Stimulated activated CD4-positive, alpha-beta T cell treated with anti-CD3 and anti-CD28 coated beads, Interleukin-1b, Interleukin-23, amount 100 ng/mL, for 24 hours (primary cell): ENCODE results near the gene CLDN2.
"Not testable (repeated sequence)": the region's sequence is repeated elsewhere in the genome, so short reads cannot be mapped to it uniquely, and the experiment has no call there.

Experiments
- DNase-seq, 4 experiments: peaks; one replicate each; pipeline ENCODE4 v3.0.0-alpha.2; 2020; ENCODE audit warnings: low read depth in 4 of 4, low spot score in 1 of 4

Gene CLDN2, protein sequence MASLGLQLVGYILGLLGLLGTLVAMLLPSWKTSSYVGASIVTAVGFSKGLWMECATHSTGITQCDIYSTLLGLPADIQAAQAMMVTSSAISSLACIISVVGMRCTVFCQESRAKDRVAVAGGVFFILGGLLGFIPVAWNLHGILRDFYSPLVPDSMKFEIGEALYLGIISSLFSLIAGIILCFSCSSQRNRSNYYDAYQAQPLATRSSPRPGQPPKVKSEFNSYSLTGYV

GRCh38 chrX:106919932-106920452 lies at the start of gene CLDN2:
TSS of gene CLDN2 (plus strand) at chrX:106920402. CDS start at chrX:106928229, 7,827 bp downstream.
- DNase-seq: no peak

DNA sequence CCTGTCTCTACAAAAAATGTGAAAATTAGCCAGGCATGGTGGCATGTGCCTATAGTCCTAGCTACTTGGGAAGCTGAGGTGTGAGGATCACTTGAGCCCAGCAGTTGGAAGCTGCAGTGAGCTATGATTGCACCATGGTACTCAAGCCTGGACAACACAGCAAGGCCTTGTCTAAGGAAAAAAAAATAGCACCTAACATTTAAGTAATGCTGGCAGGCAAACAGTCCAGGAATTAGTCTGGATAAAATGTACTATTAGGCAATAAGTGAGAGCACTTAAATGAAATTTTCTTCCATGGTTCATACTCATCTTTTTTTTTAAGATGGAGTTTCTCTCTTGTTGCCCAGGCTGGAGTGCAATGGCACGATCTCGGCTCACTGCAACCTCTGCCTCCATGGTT lies 47.4 kb upstream of the CLDN2 start:
- DNase-seq: not testable (repeated sequence)

DNA sequence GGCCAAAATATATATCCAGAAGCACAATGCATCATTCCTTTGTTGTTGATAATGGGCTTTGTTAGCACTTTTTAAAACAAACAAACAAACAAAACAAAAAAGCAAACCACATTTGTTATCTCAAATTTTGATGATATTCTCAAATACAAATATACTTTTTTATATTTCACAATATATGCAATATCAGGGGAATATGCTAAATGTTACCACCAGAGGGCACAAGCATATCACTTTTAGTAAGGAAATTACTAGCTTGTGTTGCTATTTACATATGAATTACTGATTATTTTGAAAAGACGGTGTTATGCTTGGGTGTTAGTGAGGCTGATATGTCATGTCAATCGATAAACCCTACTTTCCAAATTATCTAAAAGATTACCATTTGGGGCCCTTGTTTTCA lies 46.1 kb upstream of the CLDN2 start:
- DNase-seq: no peak

DNA sequence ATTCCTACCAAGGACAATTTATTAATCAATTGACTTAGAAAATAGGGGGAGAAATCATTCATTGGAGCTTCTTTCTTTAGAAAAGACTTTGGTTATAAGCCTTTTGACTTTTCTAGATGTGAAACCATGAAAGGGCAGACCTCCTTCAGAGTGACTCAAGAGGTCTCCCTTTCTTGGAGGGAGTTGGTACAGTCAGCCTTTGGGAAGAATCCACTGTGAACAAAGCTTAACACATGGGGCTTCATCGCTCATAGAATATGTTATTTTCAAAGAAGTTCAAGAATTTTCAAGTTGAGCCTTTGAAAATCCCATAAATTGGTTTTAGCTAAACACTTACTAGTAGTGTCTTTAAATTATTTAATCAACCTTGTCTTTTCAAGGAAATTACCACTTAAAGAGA lies 45.1 kb upstream of the CLDN2 start:
- no peak for DNase-seq

GRCh38 chrX:106889468-106889867 lies 30.7 kb upstream of the CLDN2 start:
- no peak for DNase-seq

DNA sequence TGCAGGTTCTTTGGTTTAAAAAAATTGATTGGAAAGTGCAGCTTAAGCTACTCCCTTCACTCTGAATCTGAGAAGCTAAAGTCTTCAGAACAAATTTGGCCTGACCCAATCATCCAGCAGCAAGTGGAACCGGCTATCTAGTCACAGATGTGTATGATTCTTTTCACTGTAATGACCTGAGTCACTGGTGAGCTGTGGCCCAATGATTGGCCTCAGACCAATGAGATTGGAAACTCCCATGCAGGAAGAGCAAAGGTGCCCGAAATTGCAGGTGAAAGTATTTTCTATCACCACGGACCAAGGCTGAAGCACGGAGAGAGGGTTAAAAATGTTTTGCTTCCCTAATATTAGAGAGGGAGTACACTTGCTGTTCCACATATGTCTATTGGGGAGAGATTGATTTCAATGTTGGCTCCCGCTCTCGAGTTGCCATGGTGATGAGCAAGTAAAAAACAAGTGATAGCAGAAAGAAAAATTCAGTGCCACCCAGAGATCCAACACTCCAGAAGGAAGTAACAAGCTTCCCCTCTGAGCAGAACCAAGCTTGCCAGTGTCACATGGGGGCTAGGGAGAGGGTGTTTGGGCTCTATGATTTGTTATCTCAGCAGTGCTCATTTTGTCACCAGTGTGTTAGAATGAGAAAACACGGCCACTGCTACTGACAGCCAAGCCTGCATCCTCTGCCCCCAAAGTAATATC lies 28.3 kb upstream of the CLDN2 start:
- no peak for DNase-seq

DNA sequence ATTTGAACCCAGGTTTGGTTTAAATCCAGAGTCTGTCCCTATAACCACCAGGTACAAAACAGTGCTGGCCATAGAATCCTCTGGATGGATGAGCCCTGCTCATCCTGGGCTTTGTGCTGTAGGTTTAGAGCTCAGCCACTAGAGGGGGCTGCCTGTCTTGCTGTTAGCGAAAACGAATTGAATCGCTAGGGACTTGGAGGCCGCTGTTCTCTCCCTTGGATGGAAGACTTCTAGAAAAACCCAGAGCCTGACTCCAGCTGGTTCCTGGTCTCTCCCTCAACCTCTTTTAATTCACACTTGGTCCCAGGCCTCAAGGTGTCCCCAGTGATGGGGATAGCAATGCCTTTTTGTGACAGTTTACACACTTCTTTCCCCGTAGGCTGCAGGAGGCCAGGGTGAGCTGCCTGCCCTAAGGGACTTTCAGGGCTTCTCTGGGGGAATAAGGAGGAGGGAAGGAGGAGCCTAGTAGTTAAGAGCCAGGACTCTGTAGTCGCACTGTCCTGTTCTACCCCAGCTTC lies 25.8 kb upstream of the CLDN2 start:
- DNase-seq: peak in 3 of 4 experiments; percentile 14 to 26 (median 21)

DNA sequence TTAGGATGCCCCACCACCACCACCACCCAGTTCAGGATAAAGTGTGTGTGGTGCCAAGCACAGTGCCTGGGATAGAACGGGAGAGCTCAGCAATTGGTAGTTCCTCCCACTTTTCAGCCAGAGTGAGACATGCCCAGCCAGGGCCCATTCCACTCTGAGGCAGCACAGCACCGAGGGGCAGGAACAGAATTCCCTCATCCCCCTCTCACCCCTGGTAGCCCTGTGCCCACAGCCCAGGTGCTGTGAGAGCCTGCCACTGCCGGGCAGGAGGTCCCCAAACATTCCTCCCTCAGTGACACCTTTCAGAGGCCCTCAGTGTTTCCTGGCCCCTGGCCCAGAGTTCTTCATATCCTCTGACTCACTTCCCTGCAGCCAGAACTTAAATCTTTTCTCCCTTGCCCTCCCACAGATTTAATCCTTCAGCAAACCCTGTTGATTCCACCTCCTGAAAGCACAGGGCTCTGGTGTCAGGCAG lies 25.2 kb upstream of the CLDN2 start:
- DNase-seq: no peak

GRCh38 chrX:106897259-106897658 lies 22.9 kb upstream of the CLDN2 start:
- no peak for DNase-seq

DNA sequence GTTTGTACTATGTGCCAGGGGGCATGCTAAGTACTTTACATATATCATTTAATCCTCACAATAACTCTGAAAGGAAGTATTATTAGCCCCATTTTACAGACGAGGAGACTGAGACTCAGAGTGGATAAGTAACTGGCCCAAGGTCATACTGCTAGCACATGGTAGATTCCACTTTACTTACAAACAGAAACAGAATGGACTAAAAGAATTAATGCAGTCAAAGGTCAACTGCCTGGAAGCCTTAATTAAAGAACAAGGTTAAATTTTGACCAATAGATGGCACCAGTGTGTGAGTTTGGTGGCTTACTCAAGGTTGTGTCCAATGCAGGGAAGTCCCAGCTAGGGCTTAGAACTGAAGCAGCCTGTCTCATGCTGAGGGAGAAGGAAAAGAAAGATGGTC lies 21.7 kb upstream of the CLDN2 start:
- DNase-seq: no peak

DNA sequence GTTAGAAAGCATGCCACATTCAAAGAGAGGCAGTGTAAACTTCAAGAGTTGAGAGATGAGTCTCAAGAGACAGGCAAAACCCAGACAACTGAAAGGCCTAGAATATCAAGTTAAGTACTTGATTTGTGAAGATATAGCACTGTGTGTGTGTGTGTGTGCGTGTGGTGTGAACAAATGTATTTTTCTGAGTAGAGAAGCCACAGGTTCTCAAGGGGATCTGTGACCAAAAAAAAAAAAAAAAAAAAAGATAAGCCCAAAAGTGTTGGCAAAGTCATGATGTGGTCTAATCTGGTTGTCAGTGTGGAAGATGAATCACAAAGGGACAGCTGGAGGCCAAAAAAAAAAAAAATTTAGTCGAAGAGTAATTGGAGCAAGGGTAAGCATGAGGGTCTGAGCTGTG lies 20.9 kb upstream of the CLDN2 start:
- no peak for DNase-seq

GRCh38 chrX:106899841-106900240 lies 20.4 kb upstream of the CLDN2 start:
- no peak for DNase-seq

- no peak for DNase-seq
Measured at GRCh38 chrX:106901341-106901740, 18.9 kb upstream of the CLDN2 start.

- no peak for DNase-seq
Measured at GRCh38 chrX:106901781-106902219, 18.4 kb upstream of the CLDN2 start.

GRCh38 chrX:106902684-106903083 lies 17.5 kb upstream of the CLDN2 start:
- DNase-seq: no peak

DNA sequence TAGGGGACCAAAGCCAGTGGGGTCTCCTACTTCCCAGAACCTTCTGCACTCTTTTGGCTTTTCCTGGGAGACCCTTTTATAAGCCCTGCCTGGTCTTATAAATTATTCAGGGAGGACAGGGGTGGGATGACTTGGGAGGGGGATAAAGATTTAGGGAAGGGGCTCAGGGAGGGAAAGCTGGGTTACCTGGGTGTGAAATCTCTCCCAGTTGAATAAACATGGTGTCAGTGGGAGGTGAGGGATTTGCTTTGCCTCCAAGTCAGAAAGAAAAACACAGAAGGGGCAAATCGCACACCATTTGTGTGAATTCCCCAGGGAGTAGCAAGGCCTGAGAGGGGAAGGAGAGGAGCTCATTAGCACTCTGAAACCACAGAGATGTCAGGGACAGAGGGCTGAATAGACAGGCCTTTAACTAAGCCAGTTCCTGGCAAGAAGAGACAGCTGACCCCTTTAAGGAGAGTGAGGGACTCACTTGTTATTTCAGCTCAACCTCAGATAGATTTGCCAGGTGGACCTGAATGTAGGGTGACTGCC lies 16.8 kb upstream of the CLDN2 start, which contains the start of gene RIPPLY1:
TSS of gene RIPPLY1 (minus strand) at position 51 of the 534 bp plus-strand sequence. CDS start 54 bp downstream, outside the sequence.
- no peak for DNase-seq

DNA sequence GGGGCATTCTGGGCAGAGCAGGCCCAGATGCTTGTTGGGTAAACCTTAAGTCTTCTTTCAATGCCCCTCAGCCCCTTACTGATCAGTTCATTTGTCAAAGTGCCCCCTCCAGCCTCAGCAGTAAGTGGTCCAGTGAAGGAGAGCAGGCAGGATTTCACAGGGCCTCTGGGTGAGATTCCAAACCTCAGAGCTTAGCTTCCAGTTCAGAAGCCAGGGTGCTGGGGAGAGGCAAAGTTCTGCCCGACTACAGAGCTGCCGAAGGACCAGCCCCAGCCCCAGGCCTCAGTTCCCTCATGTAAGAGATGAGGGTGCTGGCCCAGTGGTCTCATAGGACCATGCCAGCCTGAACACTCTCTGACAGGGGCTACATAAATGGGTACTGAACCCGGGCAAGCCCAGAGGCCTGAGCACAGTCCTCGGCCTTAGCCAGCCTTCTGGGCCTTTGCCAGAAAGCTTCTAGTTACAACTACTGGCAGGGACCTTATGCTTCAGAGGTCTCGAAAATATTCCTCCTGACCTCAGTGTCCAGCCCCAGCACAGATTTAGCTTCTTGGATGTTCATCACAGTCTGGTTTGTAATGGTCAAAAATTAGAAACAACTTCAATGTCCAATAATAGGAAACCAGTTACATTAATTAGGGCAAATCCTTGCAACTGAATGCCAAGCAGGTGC lies 16.2 kb upstream of the CLDN2 start:
- no peak for DNase-seq

DNA sequence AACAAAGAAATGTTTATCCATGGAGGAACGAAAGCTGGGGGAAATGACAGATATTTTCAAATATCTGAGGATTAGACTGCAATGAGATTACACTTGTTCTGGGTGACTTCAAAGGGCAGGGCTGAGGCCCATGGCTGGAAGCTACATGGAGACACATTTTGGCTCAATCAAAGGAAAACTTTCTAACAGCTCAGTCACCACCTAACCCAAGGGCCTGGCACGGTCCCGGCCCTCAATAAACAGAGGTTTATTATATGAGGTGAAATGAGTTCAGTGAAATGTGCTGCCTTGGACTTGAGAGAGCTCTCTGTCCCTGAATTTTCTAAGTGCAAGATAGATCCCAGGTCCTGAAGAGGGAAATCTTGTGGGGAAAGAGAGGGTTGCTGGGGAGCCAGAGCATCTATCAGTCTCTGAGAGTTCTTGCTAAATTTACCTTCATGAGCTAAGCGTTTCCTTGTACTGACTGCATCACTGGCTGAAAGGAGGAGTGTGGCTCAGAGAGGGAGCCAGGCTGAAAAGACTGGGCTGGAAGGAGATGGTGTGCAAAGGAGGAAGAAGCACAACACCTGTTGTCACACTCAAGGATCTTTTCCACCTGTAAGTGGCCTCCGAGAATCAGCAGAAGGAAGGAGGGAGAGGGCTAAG lies 15.0 kb upstream of the CLDN2 start:
- DNase-seq: no peak

DNA sequence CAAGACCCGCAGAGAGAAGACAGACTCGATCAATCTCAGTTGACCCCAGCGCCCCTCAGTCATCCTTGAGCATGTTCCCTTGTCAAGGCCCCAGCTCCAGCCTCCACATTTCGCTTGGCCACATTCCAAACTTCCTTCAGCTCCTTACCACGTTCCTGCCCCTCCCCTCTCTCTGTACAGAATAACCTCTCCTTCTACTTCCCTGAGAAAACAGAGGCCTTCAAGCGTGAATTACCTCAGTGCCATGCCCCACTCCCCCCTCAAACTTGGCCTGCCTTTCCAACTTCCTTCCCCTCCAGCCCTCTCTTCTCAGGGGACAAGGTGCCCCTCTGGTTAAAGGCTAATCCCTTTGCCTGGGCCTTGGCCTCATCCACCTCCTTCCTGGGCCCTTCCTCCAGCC lies 13.8 kb upstream of the CLDN2 start:
- no peak for DNase-seq

GRCh38 chrX:106912864-106913263 lies 7.3 kb upstream of the CLDN2 start:
- no peak for DNase-seq
